HEK293 (cell line): ENCODE measurements around the gene EIF4H.

ENCODE experiments used
- CTCF ChIA-PET: fragments of 350-600 bp; formaldehyde crosslinking; extraction: SDS; loops from one replicate; lab custom pipeline; 2021; ENCODE audit warnings: antibody characterized with exemption; lab: Yijun Ruan, JAX
- POLR2A ChIA-PET: fragments of 300-600 bp; formaldehyde crosslinking; extraction: SDS; loops from one replicate; lab custom pipeline; 2020; ENCODE audit warnings: antibody characterized with exemption, inconsistent platforms; lab: Yijun Ruan, JAX
- H3K27ac ChIP-seq: fragments of 200-500 bp; sonication (Bioruptor generic); 2 replicates; pipeline ENCODE4 v1.5.1; 2014; ENCODE audit warnings: low read depth, low read length, control low read depth, inconsistent platforms; ENCODE audit errors: extremely low read depth
- H3K36me3 ChIP-seq, 2 experiments: fragments of 200-500 bp in 1 of 2; sonication (Bioruptor generic) in 1 of 2; 1 replicate in 1 of 2; 2 replicates in 1 of 2; pipeline ENCODE4 v1.5.1; 2014 to 2017; ENCODE audit warnings: inconsistent platforms in 2 of 2, low read length in 2 of 2; ENCODE audit not compliant: control insufficient read depth in 2 of 2, insufficient read depth in 1 of 2
- H3K4me1 ChIP-seq: fragments of 200-500 bp; sonication (Bioruptor generic); 2 replicates; pipeline ENCODE4 v1.5.1; 2014; ENCODE audit warnings: mild to moderate bottlenecking, low read length, inconsistent platforms; ENCODE audit not compliant: control insufficient read depth, insufficient read depth
- H3K4me3 ChIP-seq: 2 replicates; pipeline ENCODE4 v1.5.1; 2011; ENCODE audit warnings: low read depth, mild to moderate bottlenecking, control low read depth, low read length, moderate library complexity
- H3K9me3 ChIP-seq: fragments of 200-500 bp; sonication (Bioruptor generic); 2 replicates; pipeline ENCODE4 v1.5.1; 2014; ENCODE audit warnings: low read depth, low read length, inconsistent platforms; ENCODE audit not compliant: control insufficient read depth, insufficient read depth
- BCL6B ChIP-seq: fragments of 450-650 bp; formaldehyde crosslinking; IDR thresholded peaks from 2 replicates; pipeline ENCODE4 v1.5.1; 2017; ENCODE audit warnings: missing biosample characterization, missing genetic modification characterization
- GLI4 ChIP-seq: fragments of 450-650 bp; formaldehyde crosslinking; IDR thresholded peaks from 2 replicates; pipeline ENCODE4 v1.5.1; 2016; ENCODE audit warnings: missing biosample characterization, missing genetic modification characterization
- HOXC10 ChIP-seq: sonication (generic); formaldehyde crosslinking; IDR thresholded peaks from 2 replicates; pipeline ENCODE4 v1.8.1; 2023; ENCODE audit warnings: mild to moderate bottlenecking, missing genetic modification reagents
- MYNN ChIP-seq: fragments of 450-650 bp; formaldehyde crosslinking; IDR thresholded peaks from 2 replicates; pipeline ENCODE4 v1.5.1; 2016; ENCODE audit warnings: missing biosample characterization, missing genetic modification characterization, borderline replicate concordance
- PRDM10 ChIP-seq: fragments of 450-650 bp; formaldehyde crosslinking; IDR thresholded peaks from 2 replicates; pipeline ENCODE4 v1.5.1; 2016; ENCODE audit warnings: missing biosample characterization, missing genetic modification characterization
- SP7 ChIP-seq: fragments of 450-650 bp; formaldehyde crosslinking; IDR thresholded peaks from 2 replicates; pipeline ENCODE4 v1.5.1; 2016; ENCODE audit warnings: missing biosample characterization, missing genetic modification characterization
- ZBTB20 ChIP-seq: fragments of 450-650 bp; formaldehyde crosslinking; IDR thresholded peaks from 2 replicates; pipeline ENCODE4 v1.5.1; 2016; ENCODE audit warnings: missing biosample characterization, missing genetic modification characterization
- ZBTB26 ChIP-seq: fragments of 450-650 bp; formaldehyde crosslinking; optimal IDR thresholded peaks from 2 replicates; pipeline ENCODE3; 2016; ENCODE audit warnings: missing biosample characterization, mild to moderate bottlenecking, missing genetic modification characterization
- ZNF133 ChIP-seq: fragments of 450-650 bp; formaldehyde crosslinking; IDR thresholded peaks from 2 replicates; pipeline ENCODE4 v1.5.1; 2016; ENCODE audit warnings: missing biosample characterization, missing genetic modification characterization
- ZNF175 ChIP-seq: fragments of 450-650 bp; formaldehyde crosslinking; IDR thresholded peaks from 2 replicates; pipeline ENCODE4 v1.5.1; 2016; ENCODE audit warnings: missing biosample characterization, missing genetic modification characterization
- ZNF18 ChIP-seq: fragments of 450-650 bp; formaldehyde crosslinking; IDR thresholded peaks from 2 replicates; pipeline ENCODE4 v1.5.1; 2016; ENCODE audit warnings: missing biosample characterization, missing genetic modification characterization
- ZNF23 ChIP-seq: fragments of 450-650 bp; formaldehyde crosslinking; IDR thresholded peaks from 2 replicates; pipeline ENCODE4 v1.5.1; 2016; ENCODE audit warnings: missing biosample characterization, missing genetic modification characterization, borderline replicate concordance
- ZNF292 ChIP-seq: fragments of 450-650 bp; formaldehyde crosslinking; IDR thresholded peaks from 2 replicates; pipeline ENCODE4 v1.5.1; 2016; ENCODE audit warnings: low read depth, missing biosample characterization, missing genetic modification characterization, borderline replicate concordance
- ZNF302 ChIP-seq: fragments of 450-650 bp; formaldehyde crosslinking; IDR thresholded peaks from 2 replicates; pipeline ENCODE4 v1.5.1; 2016; ENCODE audit warnings: missing biosample characterization, missing genetic modification characterization, low read depth
- ZNF335 ChIP-seq: fragments of 450-650 bp; formaldehyde crosslinking; conservative IDR thresholded peaks from 2 replicates; pipeline ENCODE4 v1.5.1; 2016; ENCODE audit warnings: missing biosample characterization, missing genetic modification characterization
- ZNF366 ChIP-seq: fragments of 450-650 bp; formaldehyde crosslinking; conservative IDR thresholded peaks from 2 replicates; pipeline ENCODE4 v1.5.1; 2016; ENCODE audit warnings: missing biosample characterization, missing genetic modification characterization
- ZNF600 ChIP-seq: fragments of 450-650 bp; formaldehyde crosslinking; IDR thresholded peaks from 2 replicates; pipeline ENCODE4 v1.5.1; 2016; ENCODE audit warnings: missing biosample characterization, missing genetic modification characterization
- ZNF639 ChIP-seq: fragments of 450-650 bp; formaldehyde crosslinking; IDR thresholded peaks from 2 replicates; pipeline ENCODE4 v1.5.1; 2016; ENCODE audit warnings: missing biosample characterization, missing genetic modification characterization
- ZXDB ChIP-seq: fragments of 450-650 bp; formaldehyde crosslinking; IDR thresholded peaks from 2 replicates; pipeline ENCODE4 v1.5.1; 2016; ENCODE audit warnings: missing biosample characterization, missing genetic modification characterization

The EIF4H gene

GRCh38 chr7:74174606-74175082, 488 bp downstream of the EIF4H start:
- Histone ChIP-seq H3K9me3 (no peaks in the 10 kb centered on the region), H3K4me1 (peaks cover 11% of the 10 kb centered on the region; the same call in 1 of the 2 replicates)
- POLR2A ChIA-PET, result interaction anchor here (0.6 to 2.0 kb wide), 11 partner anchors 9 to 194 kb away, joined by 3 to 15 read pairs (median 3); partner anchors contain the start of gene LIMK1
- TF ChIP-seq ZNF133 (tag by site-specific recombination) (no peak), ZNF600 (tag by site-specific recombination) (0 out of 2 replicates have a peak, but pooled peaks have one; percentile 23), ZNF292 (no peak), BCL6B (no peak), ZBTB26 (tag by site-specific recombination) (peak; percentile 49), ZNF335 (tag by site-specific recombination) (peak; percentile 42), ZNF23 (no peak), ZNF639 (no peak), HOXC10 (peak; percentile 79; the same call in 1 of the 2 replicates), MYNN (tag by site-specific recombination) (no peak), ZNF18 (tag by site-specific recombination) (no peak), GLI4 (tag by site-specific recombination) (no peak), SP7 (0 out of 2 replicates have a peak, but pooled peaks have one; percentile 11), ZNF302 (tag by site-specific recombination) (no peak), ZNF366 (no peak), ZXDB (0 out of 2 replicates have a peak, but pooled peaks have one; percentile 19), PRDM10 (tag by site-specific recombination) (peak; percentile 26; the same call in 1 of the 2 replicates), ZBTB20 (tag by site-specific recombination) (peak; percentile 22; the same call in 1 of the 2 replicates), ZNF175 (tag by site-specific recombination) (no peak)
- TF ChIP-seq, all 188 proteins: peak for 8
- CTCF ChIA-PET, result interaction anchor here (1.2 to 1.5 kb wide), 4 partner anchors 9 to 107 kb away, joined by 7 to 9 read pairs (median 7); no protein-coding TSS in a partner anchor
- peaks cover 3 to 31% of the 10 kb centered on the region in 2 experiments; a peak in 2 of 3 replicates for H3K36me3 ChIP-seq
- peak overlapping the region; percentile 87 for H3K27ac ChIP-seq
- peak overlapping the region; percentile 86 for H3K4me3 ChIP-seq
